Neural progenitor cell (in vitro differentiated cells): ENCODE measurements around the gene BRD7. TPM values are rescaled to one million over a fixed set of nuclear protein-coding genes. Genes with fewer than 3 reads are reported as not detected.

Experiments used
- DNase-seq: peaks from one replicate; pipeline ENCODE4 v3.0.0-alpha.2; 2016; ENCODE audit warnings: low spot score
- H2AFZ ChIP-seq: fragments of 200-600 bp; sonication (generic); replicated peaks from 2 replicates; pipeline ENCODE4 v1.6.1; 2016; ENCODE audit warnings: antibody characterized with exemption
- H3F3A ChIP-seq: fragments of 200-600 bp; sonication (generic); 2 replicates; pipeline ENCODE4 v1.6.1; 2016; ENCODE audit warnings: antibody characterized with exemption, low read depth
- H3K27ac ChIP-seq: fragments of 200-600 bp; sonication (generic); 2 replicates; pipeline ENCODE4 v1.5.1; 2016; ENCODE audit warnings: mild to moderate bottlenecking
- H3K27me3 ChIP-seq: fragments of 200-600 bp; sonication (generic); 2 replicates; pipeline ENCODE4 v1.6.1; 2016; ENCODE audit warnings: mild to moderate bottlenecking, moderate library complexity
- H3K36me3 ChIP-seq: fragments of 200-600 bp; sonication (generic); 2 replicates; pipeline ENCODE4 v1.5.1; 2016
- H3K4me1 ChIP-seq: fragments of 200-600 bp; sonication (generic); 2 replicates; pipeline ENCODE4 v1.6.1; 2016; ENCODE audit warnings: mixed run types
- H3K4me2 ChIP-seq: fragments of 200-600 bp; sonication (generic); 2 replicates; pipeline ENCODE4 v1.6.1; 2016
- H3K4me3 ChIP-seq: fragments of 200-600 bp; sonication (generic); 2 replicates; pipeline ENCODE4 v1.5.1; 2016
- H3K79me2 ChIP-seq: fragments of 200-600 bp; sonication (generic); 2 replicates; pipeline ENCODE4 v1.6.1; 2016; ENCODE audit warnings: low read depth
- H3K9ac ChIP-seq: fragments of 200-600 bp; sonication (generic); 2 replicates; pipeline ENCODE4 v1.6.1; 2016
- H3K9me3 ChIP-seq: fragments of 200-600 bp; sonication (generic); 2 replicates; pipeline ENCODE4 v1.5.1; 2016; ENCODE audit warnings: low read depth
- H4K20me1 ChIP-seq: fragments of 200-600 bp; sonication (generic); 2 replicates; pipeline ENCODE4 v1.6.1; 2016; ENCODE audit warnings: low read depth
- H3K27ac Mint-ChIP-seq: 3 replicates; pipeline ENCODE4 v1.8.0; 2021; ENCODE audit warnings: mixed read lengths
- H3K27me3 Mint-ChIP-seq: 2 replicates; pipeline ENCODE4 v1.8.0; 2022; ENCODE audit warnings: low read depth, mild to moderate bottlenecking, inconsistent platforms, moderate library complexity, mixed read lengths; ENCODE audit not compliant: insufficient read depth
- H3K36me3 Mint-ChIP-seq: 3 replicates; pipeline ENCODE4 v1.8.0; 2021; ENCODE audit warnings: mixed read lengths
- H3K4me1 Mint-ChIP-seq: 3 replicates; pipeline ENCODE4 v1.8.0; 2021; ENCODE audit warnings: mixed read lengths
- H3K4me3 Mint-ChIP-seq: 3 replicates; pipeline ENCODE4 v1.8.0; 2021; ENCODE audit warnings: mild to moderate bottlenecking, moderate library complexity, mixed read lengths
- H3K9me3 Mint-ChIP-seq: 3 replicates; pipeline ENCODE4 v1.8.0; 2020; ENCODE audit warnings: mixed read lengths
- CTCF ChIP-seq: fragments of 200-600 bp; sonication (generic); IDR thresholded peaks from 2 replicates; pipeline ENCODE4 v1.5.1; 2017; ENCODE audit warnings: antibody characterized with exemption, mild to moderate bottlenecking
- EZH2 ChIP-seq: fragments of 200-600 bp; sonication (generic); IDR thresholded peaks from 2 replicates; pipeline ENCODE4 v1.6.1; 2017; ENCODE audit warnings: antibody characterized with exemption, mild to moderate bottlenecking, moderate library complexity
- EZH2phosphoT487 ChIP-seq: fragments of 200-600 bp; sonication (generic); IDR thresholded peaks from 2 replicates; pipeline ENCODE4 v1.6.1; 2017; ENCODE audit warnings: antibody characterized with exemption
- total RNA-seq: library from RNA; depleted of rRNA; stranded (reverse); fragments of >200 nt; gene quantifications from 2 replicates; pipeline ENCODE4 v1.2.3, GENCODE V29; 2015; ENCODE audit warnings: low replicate concordance

The BRD7 gene
- total RNA-seq, 1 donor from 2014 or later = 164 TPM

GRCh38 chr16:50269769-50270509 is 98.8 kb downstream of the BRD7 start:
- H3K9me3 Mint-ChIP-seq = peaks cover 2% of the 10 kb centered on the region
- peaks cover 7% of the 10 kb centered on the region for H3K4me1 Mint-ChIP-seq
- TF ChIP-seq EZH2phosphoT487 (no peak), CTCF (no peak)
- no peak overlapping the region for H3K4me3 Mint-ChIP-seq
- H3K9me3 ChIP-seq = no peaks in the 10 kb centered on the region
- H3K4me1 ChIP-seq = peaks cover 9% of the 10 kb centered on the region
- H3K27ac Mint-ChIP-seq = no peak overlapping the region
- H3K27me3 Mint-ChIP-seq = peaks cover 4% of the 10 kb centered on the region
- H3K9ac ChIP-seq = no peak overlapping the region
- no peak overlapping the region for H2AFZ ChIP-seq
- H3K27me3 ChIP-seq = no peaks in the 10 kb centered on the region
- no peaks in the 10 kb centered on the region for H3F3A ChIP-seq
- no peaks in the 10 kb centered on the region for H3K36me3 Mint-ChIP-seq
- no peak overlapping the region for H3K4me2 ChIP-seq
- H3K79me2 ChIP-seq = no peaks in the 10 kb centered on the region
- no peak overlapping the region for H3K4me3 ChIP-seq
- H3K27ac ChIP-seq = no peak overlapping the region
- no peak for DNase-seq
- no peaks in the 10 kb centered on the region for H3K36me3 ChIP-seq
- H4K20me1 ChIP-seq = no peaks in the 10 kb centered on the region

- peaks cover 2% of the 10 kb centered on the region for H3K9me3 Mint-ChIP-seq
- Histone ChIP-seq H3K4me3 (no peak overlapping the region), H3K4me2 (no peak overlapping the region), H3F3A (no peaks in the 10 kb centered on the region), H3K4me1 (peaks cover 9% of the 10 kb centered on the region), H3K36me3 (no peaks in the 10 kb centered on the region), H3K27ac (no peak overlapping the region), H4K20me1 (no peaks in the 10 kb centered on the region), H3K9ac (no peak overlapping the region), H3K27me3 (no peaks in the 10 kb centered on the region), H3K79me2 (no peaks in the 10 kb centered on the region), H2AFZ (no peak overlapping the region), H3K9me3 (no peaks in the 10 kb centered on the region)
- H3K36me3 Mint-ChIP-seq = no peaks in the 10 kb centered on the region
- H3K27me3 Mint-ChIP-seq = peaks cover 4% of the 10 kb centered on the region
- no peak overlapping the region for H3K4me3 Mint-ChIP-seq
- no peak overlapping the region for H3K27ac Mint-ChIP-seq
- H3K4me1 Mint-ChIP-seq = peaks cover 9% of the 10 kb centered on the region
- TF ChIP-seq EZH2 = no peak
- TF ChIP-seq CTCF = no peak
- no peak for TF ChIP-seq EZH2phosphoT487
- DNase-seq = no peak
These were observed 99.6 kb downstream of the BRD7 start for GRCh38 chr16:50269061-50269705.

GRCh38 chr16:50268352-50268751 is 100.4 kb downstream of the BRD7 start:
- no peak for TF ChIP-seq EZH2
- no peak for TF ChIP-seq EZH2phosphoT487
- TF ChIP-seq CTCF = no peak
- no peaks in the 10 kb centered on the region for H3K79me2 ChIP-seq
- H3K9me3 ChIP-seq = no peaks in the 10 kb centered on the region
- H4K20me1 ChIP-seq = no peaks in the 10 kb centered on the region
- no peaks in the 10 kb centered on the region for H3K36me3 ChIP-seq
- Mint-ChIP-seq H3K4me3 (no peak overlapping the region), H3K27me3 (peaks cover 3% of the 10 kb centered on the region), H3K27ac (no peak overlapping the region), H3K36me3 (no peaks in the 10 kb centered on the region), H3K4me1 (peaks cover 18% of the 10 kb centered on the region), H3K9me3 (no peaks in the 10 kb centered on the region)
- no peaks in the 10 kb centered on the region for H3K27me3 ChIP-seq
- no peak overlapping the region for H3K4me2 ChIP-seq
- no peak for DNase-seq
- no peaks in the 10 kb centered on the region for H3F3A ChIP-seq
- H3K4me3 ChIP-seq = no peak overlapping the region
- no peak overlapping the region for H3K27ac ChIP-seq
- H3K9ac ChIP-seq = no peak overlapping the region
- H2AFZ ChIP-seq = no peak overlapping the region
- H3K4me1 ChIP-seq = peaks cover 9% of the 10 kb centered on the region
